Keratinocyte (primary cell): Measurements from ENCODE around the gene RCAN3.

ENCODE experiments used
- EZH2 ChIP-seq: IDR thresholded peaks from one replicate; pipeline ENCODE4 v1.6.1; 2012; ENCODE audit warnings: inconsistent platforms, mild to moderate bottlenecking, low read length, moderate library complexity
- TF ChIP-seq, protein P1 (sequence below), 3 experiments: IDR thresholded peaks in 1 of 3; conservative IDR thresholded peaks in 1 of 3; optimal IDR thresholded peaks in 1 of 3; 2 replicates in 2 of 3; 3 replicates in 1 of 3; pipeline versions ENCODE3 to v1.5.1; 2011; ENCODE audit warnings: low read length in 3 of 3, mild to moderate bottlenecking in 3 of 3, moderate library complexity in 2 of 3, control low read depth in 1 of 3, inconsistent platforms in 1 of 3; ENCODE audit not compliant: insufficient read depth in 2 of 3; ENCODE audit errors: extremely low read depth in 1 of 3

- TF ChIP-seq EZH2 = no peak
- TF ChIP-seq, protein P1, sequence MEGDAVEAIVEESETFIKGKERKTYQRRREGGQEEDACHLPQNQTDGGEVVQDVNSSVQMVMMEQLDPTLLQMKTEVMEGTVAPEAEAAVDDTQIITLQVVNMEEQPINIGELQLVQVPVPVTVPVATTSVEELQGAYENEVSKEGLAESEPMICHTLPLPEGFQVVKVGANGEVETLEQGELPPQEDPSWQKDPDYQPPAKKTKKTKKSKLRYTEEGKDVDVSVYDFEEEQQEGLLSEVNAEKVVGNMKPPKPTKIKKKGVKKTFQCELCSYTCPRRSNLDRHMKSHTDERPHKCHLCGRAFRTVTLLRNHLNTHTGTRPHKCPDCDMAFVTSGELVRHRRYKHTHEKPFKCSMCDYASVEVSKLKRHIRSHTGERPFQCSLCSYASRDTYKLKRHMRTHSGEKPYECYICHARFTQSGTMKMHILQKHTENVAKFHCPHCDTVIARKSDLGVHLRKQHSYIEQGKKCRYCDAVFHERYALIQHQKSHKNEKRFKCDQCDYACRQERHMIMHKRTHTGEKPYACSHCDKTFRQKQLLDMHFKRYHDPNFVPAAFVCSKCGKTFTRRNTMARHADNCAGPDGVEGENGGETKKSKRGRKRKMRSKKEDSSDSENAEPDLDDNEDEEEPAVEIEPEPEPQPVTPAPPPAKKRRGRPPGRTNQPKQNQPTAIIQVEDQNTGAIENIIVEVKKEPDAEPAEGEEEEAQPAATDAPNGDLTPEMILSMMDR (optimal IDR thresholded peaks at IDR 0.05 in 1 of 3, IDR thresholded peaks at IDR 0.05 in 1 of 3, conservative IDR thresholded peaks at IDR 0.05 in 1 of 3; ENCODE audit: extremely low read depth in 1 of 3, insufficient read depth in 2 of 3, low read length in 3 of 3) = no peak
Observed at GRCh38 chr1:24575905-24576587, 73.4 kb downstream of the RCAN3 start.
